Measurements from ENCODE around the gene DACH1. TPM values are rescaled to one million over a fixed set of nuclear protein-coding genes. Genes with fewer than 3 reads are reported as not detected.

DACH1 gene
- total RNA-seq, 1 donor from 2014 or later = not detected

DNA sequence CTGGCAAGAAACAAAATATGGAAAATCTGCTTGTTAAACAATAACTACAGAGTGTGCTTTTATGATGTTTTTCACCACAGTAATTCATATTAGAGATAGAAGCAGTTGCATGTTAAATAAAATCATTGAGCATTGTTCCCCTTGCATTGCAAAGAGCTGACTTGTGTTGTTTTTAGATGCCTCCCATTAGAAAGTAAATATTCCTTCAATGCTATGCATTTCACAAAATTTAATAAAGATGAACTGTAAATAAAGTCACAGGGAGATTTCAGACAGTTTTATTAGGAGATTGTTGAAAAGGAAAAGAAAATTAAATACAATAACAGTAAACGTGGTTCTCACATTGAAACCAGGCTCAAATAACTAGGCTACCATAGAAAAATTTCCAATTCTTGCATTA is 429.3 kb downstream of the DACH1 start:
- Mint-ChIP-seq H3K9me3 (no peaks in the 10 kb centered on the region), H3K4me3 (no peak overlapping the region), H3K4me1 (no peaks in the 10 kb centered on the region), H3K27me3 (no peaks in the 10 kb centered on the region), H3K36me3 (ENCODE audit: low read depth) (no peaks in the 10 kb centered on the region), H3K27ac (no peak overlapping the region)
- ATAC-seq (ENCODE audit: low read depth) (no peak), DNase-seq (no peak)
- TF ChIP-seq CTCF (IDR thresholded peaks at IDR 0.05) = no peak
- intact Hi-C loops (cut with micrococcal nuclease) = no loop called here
- CTCF ChIA-PET = no interaction called here
- POLR2A ChIA-PET = no interaction called here

GRCh38 chr13:71430681-71431080 is 436.3 kb downstream of the DACH1 start:
- Mint-ChIP-seq H3K4me3 (no peak overlapping the region), H3K27me3 (no peaks in the 10 kb centered on the region), H3K9me3 (no peaks in the 10 kb centered on the region), H3K36me3 (ENCODE audit: low read depth) (no peaks in the 10 kb centered on the region), H3K4me1 (no peaks in the 10 kb centered on the region), H3K27ac (no peak overlapping the region)
- no peak for DNase-seq
- ChIA-PET POLR2A (no interaction called here), CTCF (no interaction called here)
- ATAC-seq (ENCODE audit: low read depth) = no peak
- TF ChIP-seq CTCF (IDR thresholded peaks at IDR 0.05) = no peak
- intact Hi-C loops (cut with micrococcal nuclease) = no loop called here

DNA sequence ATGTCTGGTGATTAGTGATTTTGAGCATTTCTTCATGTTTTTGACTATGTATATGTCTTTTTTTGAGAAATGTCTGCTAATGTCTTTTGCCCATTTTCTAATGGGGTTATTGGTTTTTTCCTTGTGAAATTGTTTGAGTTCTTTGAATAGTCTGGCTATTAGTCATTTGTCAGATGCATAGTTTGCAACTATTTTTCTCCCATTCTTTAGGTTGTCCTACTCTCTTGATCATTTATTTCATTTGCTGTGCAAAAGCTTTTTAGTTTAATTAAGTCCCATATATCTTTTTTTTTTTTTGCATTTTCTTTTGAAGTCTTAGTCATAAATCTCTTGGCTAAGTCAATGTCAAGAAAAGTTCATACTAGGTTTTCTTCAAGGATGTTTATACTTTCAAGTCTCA is 449.8 kb downstream of the DACH1 start:
- ATAC-seq (ENCODE audit: low read depth) (no peak), DNase-seq (no peak)
- Mint-ChIP-seq H3K36me3 (ENCODE audit: low read depth) (no peaks in the 10 kb centered on the region), H3K27me3 (no peaks in the 10 kb centered on the region), H3K9me3 (peaks cover 8% of the 10 kb centered on the region), H3K4me1 (no peaks in the 10 kb centered on the region), H3K4me3 (no peak overlapping the region), H3K27ac (no peak overlapping the region)
- no peak for TF ChIP-seq CTCF (IDR thresholded peaks at IDR 0.05)
- ChIA-PET CTCF (no interaction called here), POLR2A (no interaction called here)
- intact Hi-C loops (cut with micrococcal nuclease) = no loop called here

- Mint-ChIP-seq H3K27ac (no peak overlapping the region), H3K4me3 (no peak overlapping the region), H3K27me3 (no peaks in the 10 kb centered on the region), H3K9me3 (peaks cover 3% of the 10 kb centered on the region), H3K4me1 (no peaks in the 10 kb centered on the region), H3K36me3 (ENCODE audit: low read depth) (no peaks in the 10 kb centered on the region)
- ChIA-PET CTCF (no interaction called here), POLR2A (no interaction called here)
- ATAC-seq (ENCODE audit: low read depth) = no peak
- no peak for DNase-seq
- intact Hi-C loops (cut with micrococcal nuclease) = no loop called here
- TF ChIP-seq CTCF (IDR thresholded peaks at IDR 0.05) = no peak
Measured at GRCh38 chr13:71412231-71412630, 454.8 kb downstream of the DACH1 start.

GRCh38 chr13:71408416-71408815 is 458.6 kb downstream of the DACH1 start:
- Mint-ChIP-seq H3K4me3 (no peak overlapping the region), H3K27ac (no peak overlapping the region), H3K27me3 (no peaks in the 10 kb centered on the region), H3K9me3 (no peaks in the 10 kb centered on the region), H3K4me1 (no peaks in the 10 kb centered on the region), H3K36me3 (ENCODE audit: low read depth) (no peaks in the 10 kb centered on the region)
- DNase-seq (no peak), ATAC-seq (ENCODE audit: low read depth) (no peak)
- ChIA-PET POLR2A (no interaction called here), CTCF (no interaction called here)
- no peak for TF ChIP-seq CTCF (IDR thresholded peaks at IDR 0.05)
- intact Hi-C loops (cut with micrococcal nuclease) = no loop called here
